SK-N-SH treated with all-trans-retinoic acid at 6 μM for 48 hours (cell line): ENCODE measurements around the gene AHCYL2.

Experiments used
- ARNTL ChIP-seq: fragments of 450-650 bp; formaldehyde crosslinking; IDR thresholded peaks from 2 replicates; pipeline ENCODE4 v1.5.0; 2020; ENCODE audit warnings: low read depth, mild to moderate bottlenecking, moderate library complexity, borderline replicate concordance
- ESRRG ChIP-seq: fragments of 250-450 bp; sonication (Bioruptor Pico); IDR thresholded peaks from 2 replicates; pipeline ENCODE4 v1.6.1; 2021; ENCODE audit warnings: mild to moderate bottlenecking
- GLIS3 ChIP-seq: fragments of 250-450 bp; sonication (Bioruptor Pico); IDR thresholded peaks from 2 replicates; pipeline ENCODE4 v1.5.0; 2020; ENCODE audit warnings: mild to moderate bottlenecking, moderate library complexity
- ISL1 ChIP-seq: fragments of 250-450 bp; sonication (Bioruptor Pico); IDR thresholded peaks from 2 replicates; pipeline ENCODE4 v2.1.2; 2022; ENCODE audit warnings: mild to moderate bottlenecking, moderate library complexity
- PATZ1 ChIP-seq: fragments of 250-450 bp; sonication (Bioruptor Pico); IDR thresholded peaks from 2 replicates; pipeline ENCODE4 v1.8.0; 2020; ENCODE audit warnings: mild to moderate bottlenecking, moderate library complexity, borderline replicate concordance
- POU6F1 ChIP-seq: fragments of 250-450 bp; sonication (Bioruptor Pico); IDR thresholded peaks from 2 replicates; pipeline ENCODE4 v1.8.0; 2021; ENCODE audit warnings: low read depth, mild to moderate bottlenecking, moderate library complexity, borderline replicate concordance
- PPARA ChIP-seq: fragments of 250-450 bp; sonication (Bioruptor Pico); IDR thresholded peaks from 2 replicates; pipeline ENCODE4 v1.5.0; 2020; ENCODE audit warnings: mild to moderate bottlenecking, borderline replicate concordance
- RARB ChIP-seq: fragments of 250-450 bp; sonication (Bioruptor Pico); IDR thresholded peaks from 2 replicates; pipeline ENCODE4 v1.8.0; 2021; ENCODE audit warnings: mild to moderate bottlenecking, moderate library complexity
- SNAI2 ChIP-seq: fragments of 250-450 bp; sonication (Bioruptor Pico); IDR thresholded peaks from 2 replicates; pipeline ENCODE4 v1.5.0; 2020; ENCODE audit warnings: mild to moderate bottlenecking, moderate library complexity
- ZC3H10 ChIP-seq: fragments of 250-450 bp; sonication (Bioruptor Pico); IDR thresholded peaks from 2 replicates; pipeline ENCODE4 v1.5.1; 2021; ENCODE audit warnings: mild to moderate bottlenecking, moderate library complexity
- ZFP3 ChIP-seq: fragments of 250-450 bp; sonication (Bioruptor Pico); IDR thresholded peaks from 2 replicates; pipeline ENCODE4 v1.5.0; 2020; ENCODE audit warnings: mild to moderate bottlenecking, moderate library complexity
- ZFP30 ChIP-seq: fragments of 450-650 bp; formaldehyde crosslinking; IDR thresholded peaks from 2 replicates; pipeline ENCODE4 v1.5.0; 2022; ENCODE audit warnings: mild to moderate bottlenecking, moderate library complexity
- ZNF70 ChIP-seq: fragments of 450-650 bp; formaldehyde crosslinking; IDR thresholded peaks from 2 replicates; pipeline ENCODE4 v1.5.0; 2020; ENCODE audit warnings: mild to moderate bottlenecking, moderate library complexity

- TF ChIP-seq ZNF70 (CRISPR knock-in tag) (no peak), ZFP30 (CRISPR knock-in tag) (no peak), ARNTL (CRISPR knock-in tag) (no peak), ESRRG (CRISPR knock-in tag) (no peak), ZFP3 (no peak), SNAI2 (CRISPR knock-in tag) (no peak), PATZ1 (no peak), RARB (no peak), GLIS3 (CRISPR knock-in tag) (no peak), POU6F1 (no peak), ISL1 (CRISPR knock-in tag) (no peak), PPARA (no peak), ZC3H10 (CRISPR knock-in tag) (no peak)
Observed at GRCh38 chr7:129454249-129454551, 229.4 kb downstream of the AHCYL2 start.
